ES-I3 (cell line): ENCODE results near the gene RCBTB1.

ENCODE experiments used
- H3K36me3 ChIP-seq: 2 replicates; pipeline ENCODE4 v1.6.1; 2013; ENCODE audit warnings: mild to moderate bottlenecking, low read length, control low read depth, moderate library complexity; ENCODE audit not compliant: insufficient read depth
- H3K4me1 ChIP-seq: 2 replicates; pipeline ENCODE4 v1.6.1; 2013; ENCODE audit warnings: mild to moderate bottlenecking, control low read depth, low read length; ENCODE audit not compliant: insufficient read depth
- H3K9ac ChIP-seq: 2 replicates; pipeline ENCODE4 v1.6.1; 2013; ENCODE audit warnings: low read depth, mild to moderate bottlenecking, low read length, moderate library complexity
- H3K9me3 ChIP-seq: 2 replicates; pipeline ENCODE4 v1.6.1; 2013; ENCODE audit warnings: mild to moderate bottlenecking, low read length, moderate library complexity; ENCODE audit not compliant: control insufficient read depth, insufficient read depth

RCBTB1 gene

GRCh38 chr13:49559006-49559405 lies 26.4 kb downstream of the RCBTB1 start:
- H3K36me3 ChIP-seq: peaks cover 5% of the 10 kb centered on the region
- H3K4me1 ChIP-seq: no peaks in the 10 kb centered on the region
- H3K9me3 ChIP-seq: no peaks in the 10 kb centered on the region
- H3K9ac ChIP-seq: no peak overlapping the region

GRCh38 chr13:49554387-49554786 lies 31.0 kb downstream of the RCBTB1 start:
- Histone ChIP-seq H3K9me3 (no peaks in the 10 kb centered on the region), H3K36me3 (no peaks in the 10 kb centered on the region; the same call in none of the 2 replicates), H3K4me1 (no peaks in the 10 kb centered on the region), H3K9ac (no peak overlapping the region)

DNA sequence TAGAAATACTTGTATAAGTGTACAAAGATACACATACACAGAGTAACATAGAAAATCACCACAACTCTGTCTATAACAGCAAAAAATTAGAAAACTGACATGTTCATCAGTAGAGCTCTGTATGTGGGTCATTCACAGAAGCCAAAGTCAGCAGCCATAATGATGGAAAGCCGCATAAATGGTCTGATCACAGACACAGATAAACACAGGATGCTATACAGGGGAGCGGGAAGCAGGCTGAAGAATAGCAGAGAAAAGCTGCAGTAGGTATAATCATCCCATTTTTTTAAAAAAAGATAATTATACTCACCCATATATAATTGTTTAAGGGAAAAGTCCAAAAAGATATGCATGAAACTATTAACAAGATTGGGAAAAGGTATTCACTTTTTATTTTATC lies 31.5 kb downstream of the RCBTB1 start:
- no peaks in the 10 kb centered on the region for H3K4me1 ChIP-seq
- no peaks in the 10 kb centered on the region; the same call in none of the 2 replicates for H3K36me3 ChIP-seq
- H3K9ac ChIP-seq: no peak overlapping the region
- H3K9me3 ChIP-seq: no peaks in the 10 kb centered on the region

GRCh38 chr13:49550942-49551644 lies 34.3 kb downstream of the RCBTB1 start:
- Histone ChIP-seq H3K4me1 (no peaks in the 10 kb centered on the region), H3K9ac (no peak overlapping the region), H3K9me3 (no peaks in the 10 kb centered on the region), H3K36me3 (no peaks in the 10 kb centered on the region; the same call in 1 of the 2 replicates)

DNA sequence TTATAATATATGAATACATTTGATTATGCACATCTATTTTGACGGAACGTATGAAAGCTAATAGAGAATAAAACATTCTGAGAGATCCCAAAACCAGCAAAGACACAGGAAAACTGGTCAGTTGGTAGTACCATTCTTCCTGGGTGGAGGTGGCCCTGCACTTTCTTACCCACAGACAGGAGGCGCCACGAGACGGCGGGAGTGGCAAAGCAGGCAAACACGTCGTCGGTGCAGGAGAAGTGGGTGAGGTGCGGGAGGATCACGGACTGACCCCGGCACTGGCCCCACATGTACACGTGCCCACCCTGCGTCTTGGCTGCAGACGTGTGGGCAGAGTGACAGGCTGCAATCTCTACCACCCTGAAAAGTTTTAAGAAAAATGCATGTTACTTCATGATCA lies 36.1 kb downstream of the RCBTB1 start:
- H3K36me3 ChIP-seq: no peaks in the 10 kb centered on the region; the same call in 1 of the 2 replicates
- H3K9ac ChIP-seq: no peak overlapping the region
- H3K9me3 ChIP-seq: no peaks in the 10 kb centered on the region
- H3K4me1 ChIP-seq: no peaks in the 10 kb centered on the region

DNA sequence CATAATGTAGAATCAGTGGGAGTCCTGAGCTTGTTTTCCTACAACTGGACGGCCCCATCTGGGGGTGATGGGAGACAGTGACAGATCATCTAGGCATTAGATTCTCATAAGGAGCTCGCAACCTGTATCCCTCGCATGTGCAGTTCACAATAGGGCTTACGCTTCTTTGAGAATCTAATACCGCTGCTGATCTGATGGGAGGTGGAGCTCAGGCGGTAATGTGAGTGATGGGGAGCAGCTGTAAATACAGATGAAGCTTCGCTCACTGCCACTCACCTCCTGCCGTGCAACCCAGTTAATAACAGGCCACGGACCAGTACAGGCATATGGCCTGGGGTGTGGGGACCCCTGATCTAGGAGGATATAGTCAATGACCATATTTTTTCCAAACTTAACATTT lies 38.8 kb downstream of the RCBTB1 start:
- H3K36me3 ChIP-seq: no peaks in the 10 kb centered on the region; the same call in 1 of the 2 replicates
- H3K9ac ChIP-seq: no peak overlapping the region
- H3K9me3 ChIP-seq: no peaks in the 10 kb centered on the region
- no peaks in the 10 kb centered on the region for H3K4me1 ChIP-seq

DNA sequence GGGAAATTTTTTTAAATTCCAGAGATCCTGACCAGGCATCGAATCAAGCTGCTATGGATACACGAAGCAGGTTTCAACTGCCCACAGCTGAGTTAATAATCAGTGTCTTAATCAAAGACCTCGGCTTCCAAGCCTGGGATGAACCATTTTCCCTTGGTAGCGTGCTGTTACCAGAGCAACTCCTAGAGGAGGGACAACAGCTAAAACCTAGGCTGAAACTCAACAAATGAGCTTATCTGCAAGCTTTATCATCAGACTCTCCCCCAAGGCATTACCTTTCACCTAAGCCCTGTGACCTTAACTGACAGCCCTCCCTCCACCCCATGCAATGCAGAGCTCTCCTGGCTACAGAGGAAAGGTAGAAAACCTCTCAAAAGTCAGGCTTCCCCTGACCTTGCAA lies 39.7 kb downstream of the RCBTB1 start:
- 0 out of 2 replicates have a peak, but pooled peaks cover 5% of the 10 kb centered on the region for H3K4me1 ChIP-seq
- no peaks in the 10 kb centered on the region for H3K9me3 ChIP-seq
- H3K36me3 ChIP-seq: no peaks in the 10 kb centered on the region; the same call in 1 of the 2 replicates
- no peak overlapping the region for H3K9ac ChIP-seq

GRCh38 chr13:49543656-49544055 lies 41.7 kb downstream of the RCBTB1 start:
- peaks cover 5% of the 10 kb centered on the region; the same call in 1 of the 2 replicates for H3K36me3 ChIP-seq
- no peak overlapping the region for H3K9ac ChIP-seq
- peaks cover 12% of the 10 kb centered on the region; the same call in 1 of the 2 replicates for H3K4me1 ChIP-seq
- no peaks in the 10 kb centered on the region for H3K9me3 ChIP-seq

DNA sequence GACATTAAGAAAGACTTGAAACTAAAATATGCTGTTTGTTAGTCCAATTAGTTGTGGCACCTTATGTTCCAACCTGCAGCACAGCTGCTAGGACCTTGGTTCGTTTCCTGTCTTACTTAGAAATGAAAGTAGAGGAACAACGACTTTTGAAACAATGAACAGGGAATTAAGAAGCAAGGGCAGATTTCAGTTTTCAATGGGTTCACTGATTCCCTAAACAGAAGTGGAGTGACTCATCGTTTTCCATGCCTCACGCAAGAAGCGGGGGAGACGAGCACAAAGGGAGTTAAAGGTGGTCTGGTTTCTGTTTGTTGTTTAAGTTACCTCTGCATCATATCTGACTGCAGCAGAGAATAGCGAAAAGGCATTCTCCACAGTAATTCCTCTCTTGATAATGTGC lies 44.8 kb downstream of the RCBTB1 start:
- H3K4me1 ChIP-seq: peaks cover 12% of the 10 kb centered on the region; the same call in 1 of the 2 replicates
- peaks cover 5% of the 10 kb centered on the region; the same call in 1 of the 2 replicates for H3K36me3 ChIP-seq
- H3K9ac ChIP-seq: no peak overlapping the region
- H3K9me3 ChIP-seq: no peaks in the 10 kb centered on the region

DNA sequence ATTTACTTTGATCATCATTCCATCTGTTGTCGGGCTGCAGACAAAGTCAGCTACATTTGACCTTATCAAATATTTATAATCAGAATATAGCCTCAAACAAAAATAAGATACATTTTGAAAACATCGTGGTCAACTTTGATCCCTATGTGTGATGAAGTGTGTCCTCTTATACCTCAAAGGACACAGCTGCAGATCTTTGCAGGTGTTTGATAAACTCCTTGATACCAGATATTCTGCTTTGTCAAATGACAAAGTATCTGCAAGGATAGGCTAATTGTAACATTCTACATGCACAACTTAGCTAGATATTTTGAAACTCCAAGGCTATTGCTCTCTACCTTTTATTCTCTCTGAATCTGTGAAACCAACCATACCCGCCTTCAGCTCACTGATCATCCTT lies 45.6 kb downstream of the RCBTB1 start:
- Histone ChIP-seq H3K36me3 (peaks cover 5% of the 10 kb centered on the region; the same call in 1 of the 2 replicates), H3K4me1 (peaks cover 12% of the 10 kb centered on the region; the same call in 1 of the 2 replicates), H3K9ac (no peak overlapping the region), H3K9me3 (no peaks in the 10 kb centered on the region)

DNA sequence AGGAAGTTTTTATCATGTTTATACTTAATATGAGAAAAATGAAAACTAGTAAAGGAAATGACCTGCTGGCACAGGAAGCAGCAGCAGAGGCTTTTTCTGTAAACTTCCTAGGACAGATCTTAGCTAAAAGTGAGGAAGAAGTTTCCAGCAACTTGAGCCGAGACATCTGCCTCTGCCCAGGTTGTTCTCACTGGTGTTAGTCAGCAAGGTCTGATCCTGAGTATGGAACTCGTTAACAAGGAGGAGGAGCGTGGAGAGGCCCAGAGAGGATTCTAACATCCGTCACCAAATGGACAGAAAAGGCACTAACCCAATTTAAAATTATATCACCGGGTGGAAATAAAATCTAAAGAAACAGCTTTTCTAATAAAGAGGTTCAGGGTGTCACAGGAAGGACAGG lies 46.0 kb downstream of the RCBTB1 start:
- Histone ChIP-seq H3K36me3 (peaks cover 5% of the 10 kb centered on the region; the same call in 1 of the 2 replicates), H3K9ac (no peak overlapping the region), H3K4me1 (peaks cover 12% of the 10 kb centered on the region; the same call in 1 of the 2 replicates), H3K9me3 (no peaks in the 10 kb centered on the region)

DNA sequence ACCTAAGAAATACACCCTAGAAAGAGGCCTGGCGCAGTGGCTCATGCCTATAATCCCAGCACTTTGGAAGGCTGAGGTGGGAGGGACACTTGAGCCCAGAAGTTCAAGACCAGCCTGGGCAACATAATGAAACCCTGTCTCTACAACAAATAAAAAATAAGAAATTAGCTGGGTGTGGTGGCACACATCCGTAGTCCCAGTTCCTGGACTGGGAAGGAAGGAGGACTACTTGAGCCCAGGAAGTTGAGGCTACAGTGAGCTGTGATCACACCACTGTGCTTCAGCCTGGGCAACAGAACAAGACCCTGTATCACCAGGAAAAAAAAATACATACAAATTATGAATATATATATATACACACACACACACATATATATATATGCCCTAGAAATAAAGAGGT lies 47.0 kb downstream of the RCBTB1 start:
- H3K36me3 ChIP-seq: peaks cover 12% of the 10 kb centered on the region; the same call in 1 of the 2 replicates
- H3K9me3 ChIP-seq: no peaks in the 10 kb centered on the region
- H3K9ac ChIP-seq: no peak overlapping the region
- H3K4me1 ChIP-seq: peaks cover 12% of the 10 kb centered on the region; the same call in 1 of the 2 replicates

GRCh38 chr13:49536144-49536873 lies 49.0 kb downstream of the RCBTB1 start:
- no peaks in the 10 kb centered on the region for H3K9me3 ChIP-seq
- peaks cover 12% of the 10 kb centered on the region; the same call in 1 of the 2 replicates for H3K4me1 ChIP-seq
- H3K36me3 ChIP-seq: peaks cover 16% of the 10 kb centered on the region; the same call in 1 of the 2 replicates
- H3K9ac ChIP-seq: no peak overlapping the region

DNA sequence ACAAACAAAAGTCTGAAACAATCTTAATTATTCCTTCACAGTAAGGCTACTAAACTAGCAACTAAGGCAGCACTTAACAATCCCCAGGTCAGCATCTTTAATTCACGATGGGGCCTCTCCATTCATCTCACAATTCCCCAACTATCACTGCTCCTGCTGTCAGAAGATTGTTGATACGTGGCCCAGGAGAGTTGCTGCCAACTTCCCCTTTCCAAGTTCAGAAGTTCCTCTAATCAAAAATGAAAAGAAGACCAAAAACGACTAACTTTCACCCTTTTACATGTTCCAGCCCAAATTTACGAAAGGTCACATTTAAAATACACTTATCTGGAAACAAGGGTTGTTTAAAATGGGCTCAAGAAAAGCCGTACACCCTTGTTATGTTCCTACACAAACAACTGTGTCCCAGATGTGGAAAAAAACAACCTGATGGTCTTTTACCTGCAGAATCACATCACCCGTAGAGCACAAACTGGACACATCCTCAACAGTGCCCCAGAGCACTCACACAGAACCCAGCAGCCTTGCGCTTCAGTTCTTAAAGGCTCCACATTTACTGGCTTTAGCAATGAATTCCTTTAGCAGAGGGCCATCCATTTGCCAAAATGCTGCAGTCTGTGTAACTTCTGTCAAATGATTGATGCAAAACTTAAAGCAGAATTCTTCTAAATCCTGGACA lies 51.6 kb downstream of the RCBTB1 start:
- Histone ChIP-seq H3K36me3 (peaks cover 14% of the 10 kb centered on the region; the same call in 1 of the 2 replicates), H3K9ac (no peak overlapping the region), H3K4me1 (no peaks in the 10 kb centered on the region), H3K9me3 (no peaks in the 10 kb centered on the region)
